K562 treated with DMSO at 1 percent for 48 hours (cell line): ENCODE results near the gene GAPDHS. TPM values are rescaled to one million over a fixed set of nuclear protein-coding genes. Genes with fewer than 3 reads are reported as not detected.

Experiments used
- total RNA-seq: library from RNA; unstranded; fragments of 300-600 nt; gene quantifications from 2 replicates; pipeline ENCODE4 v1.2.3, GENCODE V29; 2022; ENCODE audit warnings: low replicate concordance; ENCODE audit errors: extremely low read depth

Gene GAPDHS
- total RNA-seq = not detected in 2 replicates

GRCh38 chr19:35533201-35533821, at the start of gene GAPDHS:
GAPDHS (plus strand) TSS chr19:35533456; CDS start chr19:35533528, 72 bp downstream.

GRCh38 chr19:35490364-35490763, 42.9 kb upstream of the GAPDHS start, which contains the start of gene KRTDAP:
KRTDAP (minus strand) TSS chr19:35490464; CDS start chr19:35490442, 22 bp downstream.

GRCh38 chr19:35513628-35514281, 19.5 kb upstream of the GAPDHS start, which contains the start of gene DMKN:
DMKN (minus strand) TSS chr19:35513649; CDS start chr19:35513475, 174 bp downstream.

DNA sequence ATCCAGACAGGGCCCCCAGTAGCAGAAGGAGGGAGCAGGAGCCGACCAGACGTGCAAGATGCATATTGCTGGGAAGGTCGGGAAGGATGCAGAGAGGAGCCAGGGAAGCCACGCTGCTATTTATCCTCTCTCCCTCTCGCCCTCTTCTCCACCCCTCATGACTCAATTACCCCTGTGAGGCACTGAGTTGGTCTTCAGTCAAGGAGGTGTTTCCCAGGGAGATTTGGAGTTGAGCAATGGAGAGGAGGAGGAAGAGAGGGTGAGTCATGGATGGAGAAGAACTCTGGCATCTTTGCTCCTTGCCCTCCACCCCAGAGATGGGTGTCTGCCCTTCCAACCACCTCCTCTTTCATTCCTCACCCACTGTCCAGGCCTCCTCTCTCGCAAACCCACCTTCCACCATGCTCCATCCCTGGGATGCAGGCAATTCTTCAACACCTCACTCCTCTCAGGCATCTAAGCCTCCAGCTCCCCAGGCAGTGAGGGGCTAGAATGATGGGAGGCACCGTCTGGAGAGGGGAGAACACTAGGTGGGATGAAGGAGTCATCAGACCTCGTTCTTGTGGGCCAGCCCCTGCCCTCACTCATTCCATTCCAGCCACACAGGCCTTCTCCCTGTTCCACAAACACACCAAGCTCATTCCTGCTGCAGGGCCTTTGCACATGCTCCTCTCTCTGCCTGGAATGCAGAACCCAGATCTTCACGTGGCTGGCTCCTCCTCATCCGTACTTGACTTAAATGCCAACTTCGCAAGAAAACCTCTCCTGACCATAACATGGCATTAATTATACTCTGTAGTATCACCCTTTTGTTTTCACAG, 4.8 kb upstream of the GAPDHS start, which contains the start of gene SBSN:
SBSN (minus strand) TSS at position 94 of the 821 bp plus-strand sequence; CDS start at position 64, 30 bp downstream.

GRCh38 chr19:35545001-35545854, 12.0 kb downstream of the GAPDHS start, which contains the start of gene TMEM147:
TMEM147 (plus strand) TSS chr19:35545626; CDS start chr19:35545740, 114 bp downstream.

GRCh38 chr19:35563207-35563829, 30.1 kb downstream of the GAPDHS start, which contains the start of gene ATP4A:
ATP4A (minus strand) TSS chr19:35563658; CDS start chr19:35563629, 29 bp downstream.

GRCh38 chr19:35585848-35586247, 52.6 kb downstream of the GAPDHS start, which contains the start of gene PMIS2:
PMIS2 (plus strand) TSS chr19:35586173; CDS start chr19:35586260, 87 bp downstream.

Other genes starting within 250 kb of the GAPDHS start
- gene MAG, start 241.3 kb upstream of the GAPDHS start, total RNA-seq = not detected in 2 replicates
- not detected in 2 replicates for gene CD22, start 204.3 kb upstream of the GAPDHS start, total RNA-seq
- gene FFAR1, start 185.6 kb upstream of the GAPDHS start, total RNA-seq = not detected in 2 replicates
- not detected in 2 replicates for gene FFAR3, start 175.0 kb upstream of the GAPDHS start, total RNA-seq
- not detected in 2 replicates for gene GPR42, start 162.4 kb upstream of the GAPDHS start, total RNA-seq
- not detected in 2 replicates for gene FFAR2, start 85.2 kb upstream of the GAPDHS start, total RNA-seq
- gene KRTDAP, start 43.0 kb upstream of the GAPDHS start, total RNA-seq = not detected in 2 replicates
- gene DMKN, start 19.8 kb upstream of the GAPDHS start, total RNA-seq = not detected in 2 replicates
- gene SBSN, start 5.1 kb upstream of the GAPDHS start, total RNA-seq = not detected in 2 replicates
- not detected in 2 replicates for gene TMEM147, start 12.2 kb downstream of the GAPDHS start, total RNA-seq
- not detected in 2 replicates for gene ATP4A, start 30.2 kb downstream of the GAPDHS start, total RNA-seq
- not detected in 2 replicates for gene PMIS2, start 52.7 kb downstream of the GAPDHS start, total RNA-seq
- gene HAUS5, start 79.3 kb downstream of the GAPDHS start, total RNA-seq = not detected in 2 replicates
- gene RBM42, start 95.6 kb downstream of the GAPDHS start, total RNA-seq = not detected in 2 replicates
- not detected in 2 replicates for gene ETV2, start 108.3 kb downstream of the GAPDHS start, total RNA-seq
- gene COX6B1, start 114.9 kb downstream of the GAPDHS start, total RNA-seq = not detected in 2 replicates
- not detected in 2 replicates for gene UPK1A, start 133.1 kb downstream of the GAPDHS start, total RNA-seq
- gene ZBTB32, start 171.1 kb downstream of the GAPDHS start, total RNA-seq = not detected in 2 replicates
- gene KMT2B, start 184.5 kb downstream of the GAPDHS start, total RNA-seq = 67.8 TPM in 1 of 2 replicates, not detected in the other
- not detected in 2 replicates for gene IGFLR1, start 209.0 kb downstream of the GAPDHS start, total RNA-seq
- gene U2AF1L4, start 212.0 kb downstream of the GAPDHS start, total RNA-seq = not detected in 2 replicates
- gene PSENEN, start 212.2 kb downstream of the GAPDHS start, total RNA-seq = not detected in 2 replicates
- gene LIN37, start 215.1 kb downstream of the GAPDHS start, total RNA-seq = not detected in 2 replicates
- gene HSPB6, start 223.6 kb downstream of the GAPDHS start, total RNA-seq = not detected in 2 replicates
- gene PROSER3, start 224.7 kb downstream of the GAPDHS start, total RNA-seq = not detected in 2 replicates
- gene ARHGAP33, start 242.1 kb downstream of the GAPDHS start, total RNA-seq = not detected in 2 replicates